Mesothelial cell of epicardium (in vitro differentiated cells): Measurements from ENCODE around the gene NUDCD2. TPM values are rescaled to one million over a fixed set of nuclear protein-coding genes. Genes with fewer than 3 reads are reported as not detected.
"Not testable (repeated sequence)": the region's sequence is repeated elsewhere in the genome, so short reads cannot be mapped to it uniquely, and the experiment has no call there.

ENCODE experiments used
- DNase-seq, 2 experiments: peaks; one replicate each; pipeline ENCODE4 v3.0.0; 2021; ENCODE audit warnings: low spot score in 2 of 2; ENCODE audit not compliant: unreplicated experiment in 2 of 2
- H3K27ac Mint-ChIP-seq: 2 replicates; pipeline ENCODE4 v1.8.0; 2021; ENCODE audit warnings: mixed read lengths
- H3K27me3 Mint-ChIP-seq: 2 replicates; pipeline ENCODE4 v1.8.0; 2021; ENCODE audit warnings: low read depth, mixed read lengths
- H3K36me3 Mint-ChIP-seq: 2 replicates; pipeline ENCODE4 v1.8.0; 2021; ENCODE audit warnings: mixed read lengths
- H3K4me1 Mint-ChIP-seq: 2 replicates; pipeline ENCODE4 v1.8.0; 2021; ENCODE audit warnings: mixed read lengths
- H3K4me3 Mint-ChIP-seq: 2 replicates; pipeline ENCODE4 v1.8.0; 2021; ENCODE audit warnings: mild to moderate bottlenecking, moderate library complexity, mixed read lengths
- H3K9me3 Mint-ChIP-seq: 2 replicates; pipeline ENCODE4 v1.8.0; 2021; ENCODE audit warnings: mixed read lengths
- total RNA-seq: library from RNA; stranded (reverse); gene quantifications from 3 replicates; pipeline ENCODE4 v1.2.1, GENCODE V29; 2021
- TF ChIP-seq, protein P1 (sequence below): fragments of 200-600 bp; sonication (generic); IDR thresholded peaks from one replicate; pipeline ENCODE4 v1.5.0; 2021; ENCODE audit warnings: antibody characterized with exemption; ENCODE audit not compliant: unreplicated experiment

Gene NUDCD2
- total RNA-seq, 1 donor from 2014 or later = 32.1 TPM

DNA sequence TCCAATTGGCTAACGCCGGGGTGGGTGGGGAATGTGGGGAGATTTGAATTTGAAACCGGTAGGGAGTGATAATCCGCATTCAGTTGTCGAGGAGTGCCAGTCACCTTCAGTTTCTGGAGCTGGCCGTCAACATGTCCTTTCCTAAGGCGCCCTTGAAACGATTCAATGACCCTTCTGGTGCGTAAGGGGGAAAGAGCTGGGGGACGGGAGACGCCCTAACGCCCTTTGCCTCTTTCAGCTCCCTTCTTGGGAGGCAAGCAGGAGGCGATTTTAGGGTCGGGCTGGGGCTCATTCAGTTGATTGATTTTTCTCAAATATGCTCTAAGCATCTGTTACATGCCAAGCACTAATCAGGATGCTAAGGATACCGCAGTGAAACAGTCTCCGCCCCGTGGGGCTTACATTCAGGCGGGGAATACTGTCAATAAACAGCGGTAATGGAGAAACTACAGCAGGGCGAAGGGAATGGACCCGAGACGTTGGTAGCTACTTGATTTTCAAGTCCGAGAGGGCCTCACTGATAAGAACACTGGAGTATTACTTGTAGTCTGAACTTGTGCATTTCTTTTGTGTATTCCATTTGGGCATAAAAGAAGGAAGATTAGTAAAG lies 765 bp upstream of the NUDCD2 start, which contains the start of gene HMMR:
HMMR (plus strand) TSS at position 71 of the 610 bp plus-strand sequence; CDS start at position 132, 61 bp downstream.
- peak within 1 kb of the TSS; percentile 100 for H3K27ac Mint-ChIP-seq
- no peaks in the 10 kb centered on the region for H3K9me3 Mint-ChIP-seq
- TF ChIP-seq, protein P1, sequence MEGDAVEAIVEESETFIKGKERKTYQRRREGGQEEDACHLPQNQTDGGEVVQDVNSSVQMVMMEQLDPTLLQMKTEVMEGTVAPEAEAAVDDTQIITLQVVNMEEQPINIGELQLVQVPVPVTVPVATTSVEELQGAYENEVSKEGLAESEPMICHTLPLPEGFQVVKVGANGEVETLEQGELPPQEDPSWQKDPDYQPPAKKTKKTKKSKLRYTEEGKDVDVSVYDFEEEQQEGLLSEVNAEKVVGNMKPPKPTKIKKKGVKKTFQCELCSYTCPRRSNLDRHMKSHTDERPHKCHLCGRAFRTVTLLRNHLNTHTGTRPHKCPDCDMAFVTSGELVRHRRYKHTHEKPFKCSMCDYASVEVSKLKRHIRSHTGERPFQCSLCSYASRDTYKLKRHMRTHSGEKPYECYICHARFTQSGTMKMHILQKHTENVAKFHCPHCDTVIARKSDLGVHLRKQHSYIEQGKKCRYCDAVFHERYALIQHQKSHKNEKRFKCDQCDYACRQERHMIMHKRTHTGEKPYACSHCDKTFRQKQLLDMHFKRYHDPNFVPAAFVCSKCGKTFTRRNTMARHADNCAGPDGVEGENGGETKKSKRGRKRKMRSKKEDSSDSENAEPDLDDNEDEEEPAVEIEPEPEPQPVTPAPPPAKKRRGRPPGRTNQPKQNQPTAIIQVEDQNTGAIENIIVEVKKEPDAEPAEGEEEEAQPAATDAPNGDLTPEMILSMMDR = no peak
- H3K36me3 Mint-ChIP-seq = peaks cover 7% of the 10 kb centered on the region
- H3K4me1 Mint-ChIP-seq = peaks cover 41% of the 10 kb centered on the region
- no peak for DNase-seq
- H3K27me3 Mint-ChIP-seq = no peaks in the 10 kb centered on the region
- H3K4me3 Mint-ChIP-seq = peak within 1 kb of the TSS; percentile 88

DNA sequence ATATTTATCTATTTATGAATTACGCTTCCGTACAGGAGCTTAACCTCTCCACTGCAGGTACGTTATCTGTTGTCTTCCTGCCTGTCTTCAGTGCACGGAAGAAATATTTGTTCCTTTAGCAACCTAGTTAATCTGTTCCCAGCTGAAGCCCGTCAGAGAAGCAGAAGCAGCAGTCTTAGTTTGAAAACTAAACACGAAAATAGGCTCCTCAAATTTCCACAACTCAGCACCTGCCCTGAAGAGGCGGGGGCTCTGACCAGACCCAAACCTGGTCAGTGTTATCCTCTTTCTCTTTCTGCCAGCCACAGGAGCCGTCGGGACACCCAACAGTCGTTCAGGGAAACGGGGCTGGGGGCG lies 462 bp downstream of the NUDCD2 start:
- no peaks in the 10 kb centered on the region for H3K27me3 Mint-ChIP-seq
- no peak for DNase-seq
- H3K4me3 Mint-ChIP-seq = peak overlapping the region; percentile 88
- H3K9me3 Mint-ChIP-seq = no peaks in the 10 kb centered on the region
- peaks cover 13% of the 10 kb centered on the region for H3K36me3 Mint-ChIP-seq
- TF ChIP-seq, protein P1 = no peak
- H3K4me1 Mint-ChIP-seq = peaks cover 50% of the 10 kb centered on the region
- peak overlapping the region; percentile 100 for H3K27ac Mint-ChIP-seq

DNA sequence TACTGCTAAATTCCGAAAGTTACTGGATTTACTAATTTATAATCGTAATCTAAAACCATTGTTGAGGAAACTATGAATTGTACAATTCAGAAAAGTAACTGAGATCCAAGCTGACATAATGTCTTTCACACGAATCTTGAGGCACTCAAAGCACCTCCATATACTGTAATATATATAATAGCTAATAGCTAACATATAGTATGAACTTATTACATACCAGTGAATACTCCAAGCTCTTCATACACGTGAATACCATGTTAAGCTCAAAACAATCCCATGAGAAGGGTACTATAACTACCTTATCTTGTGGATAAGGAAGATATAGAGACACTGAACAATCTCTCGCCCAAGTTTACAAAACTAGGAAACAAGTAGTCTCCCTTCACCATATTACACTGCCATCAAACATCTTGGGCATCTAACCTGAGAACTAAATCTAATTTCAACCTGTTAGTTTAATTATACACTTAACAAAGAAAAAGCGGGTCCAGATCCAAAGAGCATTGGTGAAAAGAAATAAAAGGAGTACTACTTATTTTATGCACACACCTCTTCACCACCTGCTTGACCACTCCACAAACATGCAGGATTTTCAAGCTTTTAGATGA lies 1.0 kb downstream of the NUDCD2 start:
- Mint-ChIP-seq H3K27me3 (no peaks in the 10 kb centered on the region), H3K36me3 (peaks cover 13% of the 10 kb centered on the region), H3K9me3 (no peaks in the 10 kb centered on the region), H3K4me3 (peak overlapping the region; percentile 88), H3K27ac (peak overlapping the region; percentile 100), H3K4me1 (peaks cover 50% of the 10 kb centered on the region)
- no peak for DNase-seq
- TF ChIP-seq, protein P1 = no peak

DNA sequence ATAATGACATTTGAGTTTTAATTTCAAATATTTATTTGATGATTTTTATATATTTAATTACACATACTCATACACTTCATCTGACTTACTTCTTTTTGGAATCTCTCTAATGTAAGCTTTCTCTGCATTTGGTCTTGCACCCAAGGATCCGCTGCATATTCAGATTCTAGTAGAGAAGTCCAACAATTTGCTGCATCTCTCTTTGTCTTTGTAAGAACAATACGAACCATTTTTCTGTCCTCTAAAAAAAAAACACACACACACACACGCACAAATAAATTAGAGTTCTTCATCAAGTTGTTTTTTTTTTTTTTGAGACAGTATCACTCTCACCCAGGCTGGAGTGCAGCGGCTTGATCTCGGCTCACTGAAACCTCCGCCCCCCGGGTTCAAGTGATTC lies 3.1 kb downstream of the NUDCD2 start:
- TF ChIP-seq, protein P1 = no peak
- H3K36me3 Mint-ChIP-seq = peaks cover 19% of the 10 kb centered on the region
- peaks cover 44% of the 10 kb centered on the region for H3K4me1 Mint-ChIP-seq
- H3K9me3 Mint-ChIP-seq = no peaks in the 10 kb centered on the region
- no peak overlapping the region for H3K4me3 Mint-ChIP-seq
- H3K27ac Mint-ChIP-seq = peak overlapping the region; percentile 56
- H3K27me3 Mint-ChIP-seq = no peaks in the 10 kb centered on the region
- DNase-seq = no peak

DNA sequence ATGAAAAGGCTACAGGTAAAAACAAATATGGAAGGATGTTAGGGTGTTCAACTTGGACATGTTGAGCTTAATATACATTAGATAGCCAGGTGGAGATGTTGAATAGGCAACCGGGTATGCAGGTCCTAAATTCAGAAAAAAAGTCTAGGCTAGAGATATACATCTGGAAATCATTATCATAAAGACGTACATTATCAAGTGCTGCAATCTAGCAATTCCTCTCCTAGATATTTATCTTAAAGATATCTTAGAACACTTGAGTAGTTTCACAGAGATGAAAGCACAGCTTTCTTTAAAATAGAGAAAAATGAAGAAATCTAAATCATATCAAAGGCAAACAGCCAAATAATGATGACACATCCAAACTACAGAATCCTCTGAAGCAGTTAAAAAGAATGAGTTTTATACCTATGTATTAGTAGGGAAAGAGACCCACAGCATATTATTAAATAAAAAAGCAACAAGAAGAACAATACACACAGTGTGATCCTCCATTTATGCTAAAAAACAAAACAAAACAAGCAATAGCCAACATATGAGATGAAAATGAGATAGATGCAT lies 3.8 kb downstream of the NUDCD2 start:
- peak overlapping the region; percentile 62 for H3K27ac Mint-ChIP-seq
- no peaks in the 10 kb centered on the region for H3K9me3 Mint-ChIP-seq
- H3K4me3 Mint-ChIP-seq = peak overlapping the region; percentile 4
- TF ChIP-seq, protein P1 = no peak
- peaks cover 40% of the 10 kb centered on the region for H3K4me1 Mint-ChIP-seq
- no peak for DNase-seq
- peaks cover 22% of the 10 kb centered on the region for H3K36me3 Mint-ChIP-seq
- no peaks in the 10 kb centered on the region for H3K27me3 Mint-ChIP-seq

DNA sequence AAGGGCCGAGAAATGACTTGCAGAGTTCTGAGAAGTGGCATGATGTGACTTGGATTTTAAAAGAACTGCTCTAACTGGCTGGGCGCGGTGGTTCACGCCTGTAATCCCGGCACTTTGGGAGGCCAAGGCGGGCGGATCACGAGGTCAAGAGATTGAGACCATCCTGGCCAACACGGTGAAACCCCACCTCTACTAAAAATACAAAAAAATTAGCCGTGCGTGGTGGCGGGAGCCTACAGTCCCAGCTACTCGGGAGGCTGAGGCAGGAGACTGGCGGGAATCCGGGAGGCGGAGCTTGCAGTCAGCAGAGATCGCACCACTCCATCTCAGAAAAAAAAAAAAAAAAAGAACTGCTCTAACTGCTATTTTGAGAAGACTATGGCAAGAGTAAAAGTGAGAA lies 4.5 kb downstream of the NUDCD2 start:
- not testable (repeated sequence) for H3K4me3 Mint-ChIP-seq, DNase-seq, H3K27me3 Mint-ChIP-seq, H3K9me3 Mint-ChIP-seq
- Mint-ChIP-seq H3K27ac (peak overlapping the region; percentile 72), H3K36me3 (peaks cover 26% of the 10 kb centered on the region), H3K4me1 (peaks cover 37% of the 10 kb centered on the region)
